K562 (cell line): ENCODE measurements around the gene POLR1H. TPM values are rescaled to one million over a fixed set of nuclear protein-coding genes. Genes with fewer than 3 reads are reported as not detected.

Source experiments
- ATF3 ChIP-seq, 2 experiments: fragments of 450-650 bp in 1 of 2; sonication (generic) in 1 of 2; formaldehyde crosslinking in 1 of 2; IDR thresholded peaks in 1 of 2; conservative IDR thresholded peaks in 1 of 2; 2 replicates each; pipeline versions ENCODE4 v1.6.1 to v1.8.1; 2016 to 2023; ENCODE audit warnings: mild to moderate bottlenecking in 2 of 2, moderate library complexity in 2 of 2, inconsistent platforms in 1 of 2, missing genetic modification reagents in 1 of 2
- CEBPB ChIP-seq: fragments of 450-650 bp; IDR thresholded peaks from 2 replicates; pipeline ENCODE4 v1.6.1; 2016; ENCODE audit warnings: missing genetic modification characterization, missing compliant biosample characterization
- NFE2L1 ChIP-seq: fragments of 450-650 bp; IDR thresholded peaks from 2 replicates; pipeline ENCODE4 v1.6.1; 2016; ENCODE audit warnings: missing genetic modification characterization, low read depth, mild to moderate bottlenecking, missing compliant biosample characterization, moderate library complexity, borderline replicate concordance
- PHTF2 ChIP-seq: fragments of 250-450 bp; sonication (Bioruptor Pico); IDR thresholded peaks from 2 replicates; pipeline ENCODE4 v1.5.0; 2021; ENCODE audit warnings: mild to moderate bottlenecking
- RBM39 ChIP-seq: fragments of 200-400 bp; formaldehyde crosslinking; optimal IDR thresholded peaks from 2 replicates; pipeline ENCODE3; 2018; ENCODE audit warnings: low read depth, low read length
- TCF3 ChIP-seq: sonication (generic); formaldehyde crosslinking; IDR thresholded peaks from 2 replicates; pipeline ENCODE4 v1.4.0; 2020; ENCODE audit warnings: mild to moderate bottlenecking, missing genetic modification reagents
- ZBTB8A ChIP-seq: fragments of 450-650 bp; IDR thresholded peaks from 2 replicates; pipeline ENCODE4 v1.6.1; 2018; ENCODE audit warnings: mild to moderate bottlenecking, moderate library complexity; ENCODE audit not compliant: partially characterized antibody
- ZNF12 ChIP-seq: sonication (generic); formaldehyde crosslinking; IDR thresholded peaks from 2 replicates; pipeline ENCODE4 v1.4.0; 2020; ENCODE audit warnings: mild to moderate bottlenecking, missing genetic modification reagents
- ZNF134 ChIP-seq: fragments of 250-450 bp; sonication (Bioruptor Pico); conservative IDR thresholded peaks from 2 replicates; pipeline ENCODE4 v1.4.0; 2020
- ZNF140 ChIP-seq: fragments of 250-450 bp; sonication (Bioruptor Pico); IDR thresholded peaks from 2 replicates; pipeline ENCODE4 v1.8.0; 2021; ENCODE audit warnings: moderate library complexity, mild to moderate bottlenecking, inconsistent platforms
- polyA plus RNA-seq, 8 experiments: library from polyadenylated mRNA; depleted of rRNA in 4 of 8; stranded (reverse) in 5 of 8; unstranded in 3 of 8; fragments of >200 nt; fragmentation: Nextera tagmentation in 2 of 8; fragmentation: Illumina TruSeq in 1 of 8; extraction: Ambion mirVana in 2 of 8; extraction: Trizol in 1 of 8; gene quantifications; 2 replicates each; pipeline versions ENCODE4 v1.2.1 to v1.2.3, GENCODE V29; 2011 to 2014; ENCODE audit warnings: inconsistent platforms in 1 of 8, missing spikeins in 1 of 8
- total RNA-seq, 7 experiments: library from RNA; depleted of rRNA in 6 of 7; stranded (reverse); fragments of >200 nt in 6 of 7; fragmentation: Illumina TruSeq in 2 of 7; extraction: Trizol in 2 of 7; gene quantifications; 2 replicates each; pipeline versions ENCODE4 v1.2.1 to v1.2.3, GENCODE V29; 2011 to 2021; ENCODE audit warnings: low replicate concordance in 1 of 7
- TF ChIP-seq, protein P1 (sequence below), 2 experiments: fragments of 450-650 bp; formaldehyde crosslinking in 1 of 2; IDR thresholded peaks; 2 replicates each; pipeline versions ENCODE4 v1.4.0 to v1.6.1; 2014 to 2020; ENCODE audit warnings: mild to moderate bottlenecking in 2 of 2, borderline replicate concordance in 1 of 2, low read depth in 1 of 2
- TF ChIP-seq, protein P2 (sequence below): sonication (generic); formaldehyde crosslinking; IDR thresholded peaks from 2 replicates; pipeline ENCODE4 v1.8.1; 2023; ENCODE audit warnings: mild to moderate bottlenecking, missing genetic modification reagents

POLR1H gene
- total and polyA plus RNA-seq, 9 of the 15 experiments (the other 6 are each of a cell fraction or from before 2014, with no cell fraction given): 92.2 to 333 (median 143) TPM

GRCh38 chr6:30066577-30067459, 5.8 kb downstream of the POLR1H start, which contains the start of gene PPP1R11 (continued):
- no peak for TF ChIP-seq ZNF140 (CRISPR knock-in tag)
- TF ChIP-seq ZBTB8A: no peak
- TF ChIP-seq CEBPB (tag): no peak
- no peak for TF ChIP-seq NFE2L1 (tag)
- peak; percentile 29 for TF ChIP-seq TCF3
- no peak for TF ChIP-seq ZNF12
- TF ChIP-seq, protein P1, sequence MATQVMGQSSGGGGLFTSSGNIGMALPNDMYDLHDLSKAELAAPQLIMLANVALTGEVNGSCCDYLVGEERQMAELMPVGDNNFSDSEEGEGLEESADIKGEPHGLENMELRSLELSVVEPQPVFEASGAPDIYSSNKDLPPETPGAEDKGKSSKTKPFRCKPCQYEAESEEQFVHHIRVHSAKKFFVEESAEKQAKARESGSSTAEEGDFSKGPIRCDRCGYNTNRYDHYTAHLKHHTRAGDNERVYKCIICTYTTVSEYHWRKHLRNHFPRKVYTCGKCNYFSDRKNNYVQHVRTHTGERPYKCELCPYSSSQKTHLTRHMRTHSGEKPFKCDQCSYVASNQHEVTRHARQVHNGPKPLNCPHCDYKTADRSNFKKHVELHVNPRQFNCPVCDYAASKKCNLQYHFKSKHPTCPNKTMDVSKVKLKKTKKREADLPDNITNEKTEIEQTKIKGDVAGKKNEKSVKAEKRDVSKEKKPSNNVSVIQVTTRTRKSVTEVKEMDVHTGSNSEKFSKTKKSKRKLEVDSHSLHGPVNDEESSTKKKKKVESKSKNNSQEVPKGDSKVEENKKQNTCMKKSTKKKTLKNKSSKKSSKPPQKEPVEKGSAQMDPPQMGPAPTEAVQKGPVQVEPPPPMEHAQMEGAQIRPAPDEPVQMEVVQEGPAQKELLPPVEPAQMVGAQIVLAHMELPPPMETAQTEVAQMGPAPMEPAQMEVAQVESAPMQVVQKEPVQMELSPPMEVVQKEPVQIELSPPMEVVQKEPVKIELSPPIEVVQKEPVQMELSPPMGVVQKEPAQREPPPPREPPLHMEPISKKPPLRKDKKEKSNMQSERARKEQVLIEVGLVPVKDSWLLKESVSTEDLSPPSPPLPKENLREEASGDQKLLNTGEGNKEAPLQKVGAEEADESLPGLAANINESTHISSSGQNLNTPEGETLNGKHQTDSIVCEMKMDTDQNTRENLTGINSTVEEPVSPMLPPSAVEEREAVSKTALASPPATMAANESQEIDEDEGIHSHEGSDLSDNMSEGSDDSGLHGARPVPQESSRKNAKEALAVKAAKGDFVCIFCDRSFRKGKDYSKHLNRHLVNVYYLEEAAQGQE (IDR thresholded peaks at IDR 0.05; ENCODE audit: borderline replicate concordance): no peak; the same call in 1 of the 2 replicates
- TF ChIP-seq, protein P1 (CRISPR knock-in tag; IDR thresholded peaks at IDR 0.05; ENCODE audit: low read depth): no peak; the same call in 1 of the 2 replicates
- peak; percentile 10; the same call in 1 of the 2 replicates for TF ChIP-seq ZNF134 (CRISPR knock-in tag)
- TF ChIP-seq ATF3 (IDR thresholded peaks at IDR 0.05): peak; percentile 87
- peak; percentile 86 for TF ChIP-seq ATF3 (CRISPR knock-in tag; conservative IDR thresholded peaks at IDR 0.05)
- TF ChIP-seq RBM39: no peak
- no peak for TF ChIP-seq PHTF2 (CRISPR knock-in tag)
- TF ChIP-seq, protein P2, sequence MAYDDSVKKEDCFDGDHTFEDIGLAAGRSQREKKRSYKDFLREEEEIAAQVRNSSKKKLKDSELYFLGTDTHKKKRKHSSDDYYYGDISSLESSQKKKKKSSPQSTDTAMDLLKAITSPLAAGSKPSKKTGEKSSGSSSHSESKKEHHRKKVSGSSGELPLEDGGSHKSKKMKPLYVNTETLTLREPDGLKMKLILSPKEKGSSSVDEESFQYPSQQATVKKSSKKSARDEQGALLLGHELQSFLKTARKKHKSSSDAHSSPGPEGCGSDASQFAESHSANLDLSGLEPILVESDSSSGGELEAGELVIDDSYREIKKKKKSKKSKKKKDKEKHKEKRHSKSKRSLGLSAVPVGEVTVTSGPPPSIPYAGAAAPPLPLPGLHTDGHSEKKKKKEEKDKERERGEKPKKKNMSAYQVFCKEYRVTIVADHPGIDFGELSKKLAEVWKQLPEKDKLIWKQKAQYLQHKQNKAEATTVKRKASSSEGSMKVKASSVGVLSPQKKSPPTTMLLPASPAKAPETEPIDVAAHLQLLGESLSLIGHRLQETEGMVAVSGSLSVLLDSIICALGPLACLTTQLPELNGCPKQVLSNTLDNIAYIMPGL: no peak
